Pancreas (tissue), 10 donors: ENCODE data around the gene APBA2. TPM values are rescaled to one million over a fixed set of nuclear protein-coding genes. Genes with fewer than 3 reads are reported as not detected.

Experiments
- ATAC-seq, 4 donors: fragments of 200-7000 bp; cut with Tn5 transposase; one replicate each; pipeline versions ENCODE4 v1.8.0 to v1.9.1; 2020; ENCODE audit warnings: mild to moderate bottlenecking in 4 of 4, moderate library complexity in 4 of 4
- DNase-seq, 6 donors: peaks; one replicate each; pipeline ENCODE4 v3.0.0-alpha.2; 2020
- FAIRE-seq: peaks from 2 replicates; lab custom pipeline; 2012; peaks lifted over from hg19 to GRCh38; lab: Jason Lieb, UNC
- H3K27ac ChIP-seq, 4 donors: fragments of 200-600 bp; sonication (generic); 1 replicate in 3 of 4; 2 replicates in 1 of 4; pipeline versions ENCODE4 v1.5.0 to v1.8.0; 2020
- H3K27me3 ChIP-seq, 4 donors: fragments of 200-600 bp; one replicate each; pipeline ENCODE4 v1.8.0; 2021
- H3K36me3 ChIP-seq, 3 donors: fragments of 200-600 bp; sonication (generic) in 1 of 3; one replicate each; pipeline versions ENCODE4 v1.5.0 to v1.8.0; 2020 to 2021
- H3K4me1 ChIP-seq, 3 donors: fragments of 200-600 bp; one replicate each; pipeline ENCODE4 v1.8.0; 2021
- H3K4me3 ChIP-seq, 4 donors: fragments of 200-600 bp; sonication (generic) in 2 of 4; one replicate each; pipeline versions ENCODE4 v1.5.0 to v1.8.0; 2020 to 2021
- H3K9me3 ChIP-seq, 4 donors: fragments of 200-600 bp; one replicate each; pipeline ENCODE4 v1.8.0; 2021
- WGBS, 2 donors: extraction: QIAGEN DNeasy Blood & Tissue Kit; methylation state at CpG; one replicate each; pipeline ENCODE4 v1.1.7; 2013; 5-methylcytosine and 5-hydroxymethylcytosine counted together
- intact Hi-C, 3 donors: fragments of 100-400 bp; cut with DNase I; formaldehyde crosslinking; loops; one replicate each; pipeline versions ENCODE4 v1.11.1 to v1.14.2; 2022
- polyA plus RNA-seq, 2 donors: library from polyadenylated mRNA; stranded (reverse); fragments of 200-250 nt; gene quantifications; one replicate each; pipeline ENCODE4 v1.2.3, GENCODE V29; 2013
- total RNA-seq, 6 donors: library from RNA; stranded (reverse); fragmentation: NEBNext Ultra II Directional in 4 of 6; extraction: Animal tissue kit (Norgen Biotek cat#: 25700) in 4 of 6; gene quantifications; one replicate each; pipeline versions ENCODE4 v1.2.1 to v1.2.4, GENCODE V29; 2021 to 2023
- TF ChIP-seq, protein P1 (sequence below), 4 donors: fragments of 200-600 bp; sonication (generic) in 3 of 4; IDR thresholded peaks; one replicate each; pipeline versions ENCODE4 v1.5.0 to v1.8.0; 2021; ENCODE audit warnings: antibody characterized with exemption in 4 of 4
- donor health status: healthy with polysubstance abuse.
- donor health status: DM: no; HTN: no; CAD: no; lungs with moderate emphysema.
- donor health status: DM: no; HTN: no; CAD: no.
- donor health status: control.
- donor health status: control.
- donor health status: Bipolar disorder and iron deficiency.
- donor health status: DM: yes; HTN: yes; CAD: no.
- donor health status: DM: no; HTN: no; CAD: no.
- donor health status: DM: no; HTN: no; CAD: no.
- donor health status: DM: yes; HTN: yes; CAD: no.

APBA2 gene
- total and polyA plus RNA-seq, 8 donors = 3.9 to 10.3 (median 6.7) TPM

DNA sequence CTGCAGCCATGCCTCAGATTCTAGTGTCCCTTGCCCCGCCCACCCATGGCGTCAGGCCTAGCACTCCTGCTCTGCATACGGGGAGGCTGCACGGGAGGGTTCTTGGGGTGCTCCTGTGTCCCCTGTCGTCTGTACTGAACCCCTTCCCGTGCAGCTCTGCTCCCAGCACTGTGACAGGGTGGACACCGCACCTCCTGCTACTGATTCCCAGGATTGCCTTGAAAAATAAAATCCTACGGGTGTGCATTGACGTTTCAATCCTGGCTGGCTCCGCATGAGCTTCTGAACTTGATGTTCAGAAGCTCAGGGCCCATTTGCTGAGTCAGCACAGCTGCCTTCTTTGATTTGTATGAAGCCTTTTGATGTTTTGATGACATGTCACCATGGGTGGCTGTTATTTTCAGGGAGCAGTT, 176.4 kb downstream of the APBA2 start:
- intact Hi-C loops = no loop called here
- Histone ChIP-seq H3K4me3 (no peak overlapping the region), H3K4me1 (peaks cover 0 to 10% (median 2%) of the 10 kb centered on the region in 3 donors), H3K27me3 (no peaks in the 10 kb centered on the region), H3K27ac (no peak overlapping the region), H3K36me3 (no peaks in the 10 kb centered on the region), H3K9me3 (no peaks in the 10 kb centered on the region)
- ATAC-seq = no peak
- no peak for FAIRE-seq
- DNase-seq = peak in 1 of 6 donors; percentile 23
- WGBS, 2 donors = 82 to 89% methylated on average over 10 of the region's 10 CpGs
- TF ChIP-seq, protein P1, sequence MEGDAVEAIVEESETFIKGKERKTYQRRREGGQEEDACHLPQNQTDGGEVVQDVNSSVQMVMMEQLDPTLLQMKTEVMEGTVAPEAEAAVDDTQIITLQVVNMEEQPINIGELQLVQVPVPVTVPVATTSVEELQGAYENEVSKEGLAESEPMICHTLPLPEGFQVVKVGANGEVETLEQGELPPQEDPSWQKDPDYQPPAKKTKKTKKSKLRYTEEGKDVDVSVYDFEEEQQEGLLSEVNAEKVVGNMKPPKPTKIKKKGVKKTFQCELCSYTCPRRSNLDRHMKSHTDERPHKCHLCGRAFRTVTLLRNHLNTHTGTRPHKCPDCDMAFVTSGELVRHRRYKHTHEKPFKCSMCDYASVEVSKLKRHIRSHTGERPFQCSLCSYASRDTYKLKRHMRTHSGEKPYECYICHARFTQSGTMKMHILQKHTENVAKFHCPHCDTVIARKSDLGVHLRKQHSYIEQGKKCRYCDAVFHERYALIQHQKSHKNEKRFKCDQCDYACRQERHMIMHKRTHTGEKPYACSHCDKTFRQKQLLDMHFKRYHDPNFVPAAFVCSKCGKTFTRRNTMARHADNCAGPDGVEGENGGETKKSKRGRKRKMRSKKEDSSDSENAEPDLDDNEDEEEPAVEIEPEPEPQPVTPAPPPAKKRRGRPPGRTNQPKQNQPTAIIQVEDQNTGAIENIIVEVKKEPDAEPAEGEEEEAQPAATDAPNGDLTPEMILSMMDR (IDR thresholded peaks at IDR 0.05) = no peak

DNA sequence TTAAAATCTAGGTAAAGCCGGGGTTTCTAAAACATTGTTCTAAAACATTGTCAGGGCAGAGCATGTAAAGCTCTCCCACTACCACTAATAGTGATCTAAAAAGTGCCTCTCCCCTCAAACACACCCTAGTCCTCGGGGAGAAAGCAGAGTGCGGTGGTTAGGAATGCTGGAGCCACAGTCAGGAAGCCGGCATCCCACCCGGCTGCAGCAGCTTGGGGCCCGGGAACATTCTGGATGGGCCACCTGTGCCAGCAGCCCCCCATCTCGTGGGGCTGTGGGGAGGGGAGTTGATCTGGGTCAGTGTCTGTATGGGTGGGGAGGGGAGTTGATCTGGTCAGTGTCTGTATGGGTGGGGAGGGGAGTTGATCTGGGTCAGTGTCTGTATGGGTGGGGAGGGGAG, 176.9 kb downstream of the APBA2 start:
- Histone ChIP-seq H3K9me3 (no peaks in the 10 kb centered on the region), H3K27me3 (no peaks in the 10 kb centered on the region), H3K27ac (no peak overlapping the region), H3K4me1 (peaks cover 0 to 10% (median 2%) of the 10 kb centered on the region in 3 donors), H3K36me3 (no peaks in the 10 kb centered on the region), H3K4me3 (no peak overlapping the region)
- WGBS, 2 donors = 81 to 88% methylated on average over 7 of the region's 7 CpGs
- intact Hi-C loops = no loop called here
- TF ChIP-seq, protein P1 (IDR thresholded peaks at IDR 0.05) = no peak
- ATAC-seq (no peak), FAIRE-seq (no peak), DNase-seq (no peak)

DNA sequence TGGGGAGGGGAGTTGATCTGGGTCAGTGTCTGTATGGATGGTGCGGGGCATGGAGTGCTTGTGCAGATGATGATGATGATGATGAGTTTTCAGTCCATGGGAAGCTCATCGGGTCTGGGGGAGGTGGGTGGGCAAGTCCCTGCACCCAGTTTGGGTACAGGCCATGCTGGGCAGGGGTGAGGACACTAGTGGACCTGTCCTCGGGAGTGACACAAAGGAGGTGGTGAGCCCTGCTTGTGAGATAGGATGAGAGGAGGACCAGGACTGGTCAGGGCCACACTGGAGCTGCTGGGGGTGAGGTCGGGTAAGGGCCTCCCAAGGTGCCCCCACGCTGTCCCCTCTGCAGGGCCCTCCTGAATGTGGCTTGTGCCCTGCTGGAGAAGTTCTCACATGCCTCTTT, 177.9 kb downstream of the APBA2 start:
- TF ChIP-seq, protein P1 (IDR thresholded peaks at IDR 0.05) = no peak
- Histone ChIP-seq H3K9me3 (no peaks in the 10 kb centered on the region), H3K4me3 (no peak overlapping the region), H3K27me3 (no peaks in the 10 kb centered on the region), H3K27ac (no peak overlapping the region), H3K4me1 (peaks cover 0 to 10% (median 2%) of the 10 kb centered on the region in 3 donors), H3K36me3 (no peaks in the 10 kb centered on the region)
- FAIRE-seq = no peak
- no peak for ATAC-seq
- no peak for DNase-seq
- intact Hi-C loops = no loop called here
- WGBS, 2 donors = 78 to 79% methylated on average over 5 of the region's 5 CpGs

DNA sequence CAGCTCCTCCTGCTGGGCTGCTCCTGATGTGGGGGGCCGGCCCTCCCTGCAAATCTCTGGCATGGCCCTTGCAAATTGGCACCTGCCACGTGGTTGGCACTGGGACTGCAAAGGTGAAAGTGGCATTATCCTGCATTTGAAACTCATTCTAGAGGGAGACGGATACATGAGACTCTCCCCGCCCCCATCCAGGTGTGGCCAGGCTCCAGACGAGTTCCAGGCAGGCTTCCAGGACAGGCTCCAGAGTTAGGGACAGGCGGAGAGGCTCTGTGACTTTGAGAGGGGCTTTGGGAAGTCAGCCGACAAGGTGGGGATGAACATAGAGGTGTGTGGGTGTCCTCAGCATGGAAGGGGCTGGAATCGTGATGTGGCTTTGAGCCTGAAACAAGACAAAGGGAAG, 178.5 kb downstream of the APBA2 start:
- Histone ChIP-seq H3K27me3 (no peaks in the 10 kb centered on the region), H3K9me3 (no peaks in the 10 kb centered on the region), H3K27ac (no peak overlapping the region), H3K4me1 (peaks cover 0 to 10% (median 2%) of the 10 kb centered on the region in 3 donors), H3K36me3 (no peaks in the 10 kb centered on the region), H3K4me3 (no peak overlapping the region)
- FAIRE-seq (no peak), ATAC-seq (peak; percentile 29 to 79 (median 68)), DNase-seq (peak in 3 of 6 donors; percentile 26 to 63 (median 52))
- WGBS, 2 donors = 36 to 37% methylated on average over 8 of the region's 8 CpGs
- TF ChIP-seq, protein P1 (IDR thresholded peaks at IDR 0.05) = no peak
- intact Hi-C loops = no loop called here

DNA sequence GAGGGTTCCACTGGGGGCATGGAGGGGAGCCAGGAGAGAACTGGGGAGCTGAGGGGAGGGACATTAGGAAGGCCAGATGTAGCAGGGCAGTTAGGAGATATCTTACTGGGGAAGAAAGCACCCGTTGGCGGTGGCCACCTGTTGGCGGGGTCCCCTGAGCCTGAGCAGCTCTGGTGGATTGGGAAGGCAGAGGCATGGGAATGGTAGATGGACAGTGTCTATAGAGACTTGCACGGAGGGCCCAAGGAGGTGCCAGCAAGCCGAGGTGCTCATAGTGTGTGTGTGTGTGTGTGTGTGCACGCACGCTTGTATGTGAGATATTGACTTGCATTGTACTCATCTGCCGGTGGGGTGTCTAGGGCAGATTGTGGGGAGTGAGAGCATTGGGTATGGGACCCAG, 179.0 kb downstream of the APBA2 start:
- peaks cover 0 to 10% (median 2%) of the 10 kb centered on the region in 3 donors for H3K4me1 ChIP-seq
- no peak overlapping the region for H3K4me3 ChIP-seq
- WGBS, 2 donors = 94 to 96% methylated on average over 8 of the region's 8 CpGs
- no peak for DNase-seq
- intact Hi-C loops = no loop called here
- H3K9me3 ChIP-seq = no peaks in the 10 kb centered on the region
- H3K27ac ChIP-seq = no peak overlapping the region
- H3K27me3 ChIP-seq = no peaks in the 10 kb centered on the region
- TF ChIP-seq, protein P1 (IDR thresholded peaks at IDR 0.05) = no peak
- no peaks in the 10 kb centered on the region for H3K36me3 ChIP-seq
- FAIRE-seq = no peak
- no peak for ATAC-seq
